Neuron (in vitro differentiated cells): ENCODE measurements around the gene GGA3.
A peak's percentile ranks its signal among the peaks of the same experiment; 100 is the strongest.
"Not testable (repeated sequence)": the region's sequence is repeated elsewhere in the genome, so short reads cannot be mapped to it uniquely, and the experiment has no call there.

ENCODE experiments used
- H2AFZ ChIP-seq: one replicate; pipeline ENCODE4 v1.6.1; 2013; ENCODE audit warnings: low read depth, mild to moderate bottlenecking, inconsistent platforms, low read length, moderate library complexity
- H3K27me3 ChIP-seq: one replicate; pipeline ENCODE4 v1.6.1; 2013; ENCODE audit warnings: low read length; ENCODE audit not compliant: insufficient read depth
- H3K36me3 ChIP-seq: one replicate; pipeline ENCODE4 v1.6.1; 2013; ENCODE audit warnings: low read length; ENCODE audit not compliant: insufficient read depth
- H3K4me1 ChIP-seq: one replicate; pipeline ENCODE4 v1.6.1; 2013; ENCODE audit warnings: low read length; ENCODE audit not compliant: insufficient read depth
- H3K4me3 ChIP-seq: 2 replicates; pipeline ENCODE4 v1.5.1; 2013; ENCODE audit warnings: mild to moderate bottlenecking, low read length, moderate library complexity
- H3K9me3 ChIP-seq: one replicate; pipeline ENCODE4 v1.6.1; 2013; ENCODE audit warnings: low read length

GGA3 gene

GRCh38 chr17:75207050-75207407, 54.4 kb downstream of the GGA3 start:
- H3K36me3 ChIP-seq = peaks cover 28% of the 10 kb centered on the region
- H3K4me1 ChIP-seq, H3K9me3 ChIP-seq, H2AFZ ChIP-seq, H3K27me3 ChIP-seq: not testable (repeated sequence)
- peak overlapping the region; percentile 84 for H3K4me3 ChIP-seq

- peaks cover 5% of the 10 kb centered on the region for H3K4me1 ChIP-seq
- peak overlapping the region; percentile 85 for H2AFZ ChIP-seq
- no peaks in the 10 kb centered on the region for H3K9me3 ChIP-seq
- H3K4me3 ChIP-seq = peak overlapping the region; percentile 84
- H3K27me3 ChIP-seq = no peaks in the 10 kb centered on the region
- H3K36me3 ChIP-seq = peaks cover 22% of the 10 kb centered on the region
These were observed 55.6 kb downstream of the GGA3 start for GRCh38 chr17:75205793-75206163.

- Histone ChIP-seq H3K4me3 (peak within 1 kb of the TSS; percentile 84), H3K4me1 (peaks cover 5% of the 10 kb centered on the region), H2AFZ (peak within 1 kb of the TSS; percentile 85), H3K9me3 (no peaks in the 10 kb centered on the region), H3K27me3 (no peaks in the 10 kb centered on the region), H3K36me3 (peaks cover 18% of the 10 kb centered on the region)
These were observed 56.2 kb downstream of the GGA3 start, which contains the start of gene NUP85 for GRCh38 chr17:75205037-75205792. Gene NUP85, plus strand, starts transcription at chr17:75205679. Its CDS starts 83 bp downstream, at chr17:75205762.

GRCh38 chr17:75199886-75200618, 61.4 kb downstream of the GGA3 start:
- no peak overlapping the region for H3K4me3 ChIP-seq
- no peaks in the 10 kb centered on the region for H3K27me3 ChIP-seq

GRCh38 chr17:75194879-75195278, 66.5 kb downstream of the GGA3 start:
- no peaks in the 10 kb centered on the region for H3K4me1 ChIP-seq
- H3K9me3 ChIP-seq = no peaks in the 10 kb centered on the region
- no peaks in the 10 kb centered on the region for H3K36me3 ChIP-seq
- H3K27me3 ChIP-seq = no peaks in the 10 kb centered on the region
- no peak overlapping the region for H2AFZ ChIP-seq
- H3K4me3 ChIP-seq = no peak overlapping the region

More at GRCh38 chr17:75199886-75200618, 61.4 kb downstream of the GGA3 start:
- Histone ChIP-seq H3K36me3 (no peaks in the 10 kb centered on the region), H2AFZ (no peak overlapping the region), H3K4me1 (no peaks in the 10 kb centered on the region), H3K9me3 (no peaks in the 10 kb centered on the region)

GRCh38 chr17:75191584-75191983, 69.8 kb downstream of the GGA3 start:
- H3K9me3 ChIP-seq = no peaks in the 10 kb centered on the region
- H3K27me3 ChIP-seq = no peaks in the 10 kb centered on the region
- H3K4me1 ChIP-seq = no peaks in the 10 kb centered on the region
- no peak overlapping the region for H2AFZ ChIP-seq
- H3K4me3 ChIP-seq = no peak overlapping the region
- no peaks in the 10 kb centered on the region for H3K36me3 ChIP-seq

- Histone ChIP-seq H3K36me3 (no peaks in the 10 kb centered on the region), H2AFZ (no peak overlapping the region), H3K9me3 (no peaks in the 10 kb centered on the region), H3K27me3 (no peaks in the 10 kb centered on the region), H3K4me3 (no peak overlapping the region), H3K4me1 (no peaks in the 10 kb centered on the region)
These were observed 72.8 kb downstream of the GGA3 start for GRCh38 chr17:75188614-75189013.
